WERI-Rb-1 (cell line): ENCODE data around the gene SPOCD1.

Experiments used
- DNase-seq: peaks from one replicate; pipeline ENCODE4 v3.0.0-alpha.2; 2020
- H3K27ac ChIP-seq: fragments of 250-450 bp; sonication (Bioruptor Pico); 2 replicates; pipeline ENCODE4 v1.5.1; 2020; ENCODE audit warnings: mild to moderate bottlenecking, moderate library complexity
- H3K27me3 ChIP-seq: fragments of 250-450 bp; sonication (Bioruptor Pico); 2 replicates; pipeline ENCODE4 v1.5.1; 2021; ENCODE audit warnings: mild to moderate bottlenecking, low read depth, moderate library complexity; ENCODE audit not compliant: insufficient read depth, severe bottlenecking
- H3K36me3 ChIP-seq: fragments of 250-450 bp; sonication (Bioruptor Pico); 2 replicates; pipeline ENCODE4 v1.5.1; 2020; ENCODE audit warnings: mild to moderate bottlenecking, moderate library complexity
- H3K4me3 ChIP-seq: 2 replicates; pipeline ENCODE4 v1.5.1; 2011; ENCODE audit warnings: low read depth, mild to moderate bottlenecking, control low read depth, low read length
- H3K9me3 ChIP-seq: fragments of 250-450 bp; sonication (Bioruptor Pico); 2 replicates; pipeline ENCODE4 v1.5.1; 2021; ENCODE audit warnings: mild to moderate bottlenecking, moderate library complexity; ENCODE audit not compliant: severe bottlenecking
- TF ChIP-seq, protein P1 (sequence below): IDR thresholded peaks from 2 replicates; pipeline ENCODE4 v1.5.1; 2011; ENCODE audit warnings: low read depth, mild to moderate bottlenecking, control low read depth, inconsistent platforms, low read length

The SPOCD1 gene

DNA sequence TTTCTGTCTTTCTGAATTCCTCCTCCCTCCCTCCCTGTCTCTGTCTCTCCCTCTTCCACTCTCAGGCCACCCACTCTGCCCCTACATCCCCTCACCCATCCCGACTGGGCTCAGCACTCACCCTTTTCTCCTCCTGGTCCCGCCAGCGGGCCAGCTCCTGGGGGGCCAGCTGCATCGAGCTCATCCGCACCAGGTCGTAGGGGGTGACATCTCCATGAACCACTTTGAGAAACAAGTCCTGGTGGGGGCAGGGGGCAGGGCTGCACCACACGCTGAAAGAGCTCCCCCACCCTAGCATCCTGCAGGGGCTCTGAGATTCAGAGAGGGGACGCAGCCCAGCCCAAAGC is 17.8 kb downstream of the SPOCD1 start:
- Histone ChIP-seq H3K36me3 (no peaks in the 10 kb centered on the region), H3K27ac (peak overlapping the region; percentile 32), H3K9me3 (no peaks in the 10 kb centered on the region), H3K27me3 (no peaks in the 10 kb centered on the region), H3K4me3 (peak overlapping the region; percentile 37)
- TF ChIP-seq, protein P1, sequence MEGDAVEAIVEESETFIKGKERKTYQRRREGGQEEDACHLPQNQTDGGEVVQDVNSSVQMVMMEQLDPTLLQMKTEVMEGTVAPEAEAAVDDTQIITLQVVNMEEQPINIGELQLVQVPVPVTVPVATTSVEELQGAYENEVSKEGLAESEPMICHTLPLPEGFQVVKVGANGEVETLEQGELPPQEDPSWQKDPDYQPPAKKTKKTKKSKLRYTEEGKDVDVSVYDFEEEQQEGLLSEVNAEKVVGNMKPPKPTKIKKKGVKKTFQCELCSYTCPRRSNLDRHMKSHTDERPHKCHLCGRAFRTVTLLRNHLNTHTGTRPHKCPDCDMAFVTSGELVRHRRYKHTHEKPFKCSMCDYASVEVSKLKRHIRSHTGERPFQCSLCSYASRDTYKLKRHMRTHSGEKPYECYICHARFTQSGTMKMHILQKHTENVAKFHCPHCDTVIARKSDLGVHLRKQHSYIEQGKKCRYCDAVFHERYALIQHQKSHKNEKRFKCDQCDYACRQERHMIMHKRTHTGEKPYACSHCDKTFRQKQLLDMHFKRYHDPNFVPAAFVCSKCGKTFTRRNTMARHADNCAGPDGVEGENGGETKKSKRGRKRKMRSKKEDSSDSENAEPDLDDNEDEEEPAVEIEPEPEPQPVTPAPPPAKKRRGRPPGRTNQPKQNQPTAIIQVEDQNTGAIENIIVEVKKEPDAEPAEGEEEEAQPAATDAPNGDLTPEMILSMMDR: no peak
- DNase-seq: peak; percentile 16

DNA sequence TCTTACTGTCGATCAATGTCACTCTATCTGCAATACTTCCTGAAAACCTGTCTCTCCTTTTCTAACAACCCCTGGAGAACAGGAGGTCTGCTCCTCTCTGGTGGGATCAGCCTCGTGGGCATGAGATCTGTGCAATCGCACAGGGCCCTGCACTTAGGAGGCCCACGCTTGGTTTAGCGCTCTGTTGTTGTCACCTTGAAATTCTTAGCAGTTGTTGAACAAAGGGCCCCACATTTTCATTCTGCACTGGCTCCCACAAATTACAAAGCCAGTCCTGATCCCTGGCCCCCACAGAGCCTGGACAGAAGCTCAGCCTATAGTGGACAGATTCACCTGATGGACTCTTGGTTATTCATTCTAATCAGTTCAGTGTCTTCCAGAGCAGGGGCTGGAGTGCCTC is 18.6 kb downstream of the SPOCD1 start:
- H3K27ac ChIP-seq: no peak overlapping the region; the same call in 1 of the 2 replicates
- TF ChIP-seq, protein P1: no peak

DNA sequence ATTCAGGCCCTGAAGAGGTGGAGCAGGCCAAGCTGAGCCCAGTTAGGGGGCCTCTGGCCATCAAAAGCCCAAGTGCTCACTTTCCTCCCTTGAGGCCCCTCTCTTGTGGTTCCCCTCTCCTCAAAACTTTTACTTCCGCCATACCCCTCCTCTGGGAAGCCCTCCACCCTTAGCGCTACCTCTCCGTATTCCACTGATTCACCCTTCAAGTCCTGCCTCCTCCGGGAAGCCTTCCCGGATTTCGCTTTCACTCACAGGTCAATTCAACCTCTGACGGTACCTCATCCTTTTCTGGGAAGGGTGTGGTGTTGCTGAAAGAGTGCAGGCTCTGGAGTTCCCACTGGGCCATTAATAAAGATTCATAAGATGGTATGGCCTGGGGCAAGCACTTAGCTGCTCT is 19.1 kb downstream of the SPOCD1 start:
- no peaks in the 10 kb centered on the region for H3K27me3 ChIP-seq
- no peak overlapping the region for H3K4me3 ChIP-seq
- no peaks in the 10 kb centered on the region for H3K36me3 ChIP-seq
- no peaks in the 10 kb centered on the region for H3K9me3 ChIP-seq
- TF ChIP-seq, protein P1: no peak
- H3K27ac ChIP-seq: no peak overlapping the region
- DNase-seq: no peak

More for the DNA sequence above, 18.6 kb downstream of the SPOCD1 start:
- no peaks in the 10 kb centered on the region for H3K9me3 ChIP-seq
- H3K36me3 ChIP-seq: no peaks in the 10 kb centered on the region
- DNase-seq: no peak
- H3K27me3 ChIP-seq: no peaks in the 10 kb centered on the region
- H3K4me3 ChIP-seq: no peak overlapping the region

DNA sequence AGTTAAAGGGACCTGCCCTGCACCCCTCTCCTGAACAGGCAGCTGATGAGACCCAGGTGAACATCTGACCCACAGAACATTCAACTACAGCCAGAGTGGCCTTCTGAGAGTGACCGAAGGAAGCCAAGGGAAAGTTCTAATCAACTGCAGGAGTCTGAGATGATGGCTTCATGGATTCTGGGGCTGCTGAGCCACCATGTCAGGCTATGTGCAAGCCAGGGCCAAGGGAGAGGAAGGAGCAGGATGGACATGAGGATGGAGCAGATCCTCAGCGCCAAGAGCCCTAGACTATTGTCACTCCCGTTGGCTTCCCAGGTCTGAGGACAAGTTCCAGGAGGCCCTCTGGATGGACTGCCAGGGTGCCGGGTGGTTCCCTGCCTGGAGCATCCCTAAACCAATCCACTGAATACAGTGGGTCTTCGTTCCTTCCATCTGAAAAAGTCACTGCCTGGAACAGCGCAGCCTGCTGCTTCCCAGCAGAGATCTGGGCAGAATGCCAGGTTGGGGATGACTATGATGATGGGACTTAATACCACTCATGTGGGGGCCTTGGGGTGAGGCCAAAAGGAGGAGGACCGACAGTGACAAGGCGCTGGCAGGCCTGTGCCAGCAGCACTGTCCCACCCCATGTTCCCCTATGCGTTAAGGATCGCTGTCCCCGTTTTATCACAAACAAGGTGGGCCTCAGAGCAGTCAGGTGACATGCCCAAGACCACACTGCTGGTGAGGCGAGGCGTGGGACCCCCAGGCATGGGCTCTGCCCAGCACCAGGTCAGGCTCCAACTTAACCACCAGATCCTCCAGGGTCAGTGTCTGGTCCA is 19.8 kb downstream of the SPOCD1 start:
- Histone ChIP-seq H3K9me3 (no peaks in the 10 kb centered on the region), H3K4me3 (no peak overlapping the region), H3K27me3 (no peaks in the 10 kb centered on the region), H3K36me3 (no peaks in the 10 kb centered on the region), H3K27ac (no peak overlapping the region)
- DNase-seq: peak; percentile 4
- TF ChIP-seq, protein P1: no peak

DNA sequence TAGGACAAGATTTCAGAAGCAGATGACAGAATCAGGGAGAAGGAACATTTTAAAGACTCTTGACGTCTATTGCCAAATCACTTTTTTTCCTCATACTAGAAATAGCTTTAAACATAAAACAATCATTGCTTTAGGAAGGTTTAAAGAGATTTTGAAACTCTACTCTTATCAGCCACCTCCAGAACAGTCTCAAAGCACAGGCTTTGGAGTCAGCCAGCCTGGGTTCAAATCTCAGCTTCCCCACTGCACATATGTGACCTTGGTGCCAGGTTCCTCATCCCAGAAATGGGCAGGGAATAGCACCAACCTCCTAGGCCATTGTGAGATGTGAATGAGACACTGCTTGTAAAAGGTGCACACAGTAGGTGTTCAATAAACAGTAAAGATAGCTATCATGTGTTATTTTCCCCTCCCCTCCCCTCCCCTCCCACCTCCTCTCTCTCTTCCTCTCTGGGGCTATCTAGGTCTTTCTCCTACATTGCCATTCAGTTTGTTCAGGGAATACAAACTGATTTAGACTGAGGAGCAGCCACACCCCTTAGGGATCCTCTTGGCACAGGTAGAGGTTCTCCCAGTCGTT is 20.6 kb downstream of the SPOCD1 start:
- peak; percentile 0 for DNase-seq
- H3K27me3 ChIP-seq: no peaks in the 10 kb centered on the region
- TF ChIP-seq, protein P1: no peak
- no peaks in the 10 kb centered on the region for H3K9me3 ChIP-seq
- H3K27ac ChIP-seq: no peak overlapping the region
- H3K36me3 ChIP-seq: no peaks in the 10 kb centered on the region
- H3K4me3 ChIP-seq: no peak overlapping the region
